Caco-2 (cell line): Measurements from ENCODE around the gene RGS10. TPM values are rescaled to one million over a fixed set of nuclear protein-coding genes. Genes with fewer than 3 reads are reported as not detected.

Experiments used
- BruUV-seq: library from RNA; stranded (reverse); fragments of 400-500 nt; replicated peaks from 2 replicates; lab custom pipeline; 2021; lab: Mats Ljungman, UMichigan
- CTCF ChIA-PET: fragments of 300-600 bp; sonication (Branson Sonifier 250); formaldehyde crosslinking; loops from one replicate; lab custom pipeline; 2022; ENCODE audit warnings: antibody characterized with exemption; lab: Charles Lee
- POLR2A ChIA-PET: fragments of 300-600 bp; sonication (Branson Sonifier 250); formaldehyde crosslinking; loops from one replicate; lab custom pipeline; 2022; ENCODE audit warnings: antibody characterized with exemption; lab: Charles Lee
- DNase-seq, 2 experiments: peaks; one replicate each; pipeline versions ENCODE4 v3.0.0 to v3.0.0-alpha.2; 2020 to 2022
- H3K27me3 ChIP-seq: replicated peaks from 2 replicates; pipeline ENCODE4 v1.6.0; 2011; ENCODE audit warnings: low read length; ENCODE audit not compliant: control insufficient read depth, insufficient read depth
- H3K36me3 ChIP-seq: 2 replicates; pipeline ENCODE4 v1.5.1; 2011; ENCODE audit warnings: low read length; ENCODE audit not compliant: control insufficient read depth, insufficient read depth
- H3K4me1 ChIP-seq: fragments of 250-450 bp; sonication (Bioruptor Pico); 2 replicates; pipeline ENCODE4 v1.5.1; 2020; ENCODE audit warnings: mild to moderate bottlenecking
- H3K4me3 ChIP-seq: 2 replicates; pipeline ENCODE4 v1.5.1; 2011; ENCODE audit warnings: low read depth, mild to moderate bottlenecking, control low read depth, low read length
- H3K9me3 ChIP-seq: fragments of 250-450 bp; sonication (Bioruptor Pico); 2 replicates; pipeline ENCODE4 v1.5.1; 2020; ENCODE audit warnings: mild to moderate bottlenecking, moderate library complexity
- H3K27ac Mint-ChIP-seq: one replicate; pipeline ENCODE4 v1.8.0; 2022; ENCODE audit warnings: mixed read lengths; ENCODE audit not compliant: unreplicated experiment
- H3K27me3 Mint-ChIP-seq: one replicate; pipeline ENCODE4 v1.8.0; 2022; ENCODE audit warnings: mixed read lengths; ENCODE audit not compliant: insufficient read depth, unreplicated experiment
- H3K36me3 Mint-ChIP-seq: one replicate; pipeline ENCODE4 v1.8.0; 2022; ENCODE audit warnings: mild to moderate bottlenecking, mixed read lengths; ENCODE audit not compliant: insufficient read depth, unreplicated experiment
- H3K4me1 Mint-ChIP-seq: one replicate; pipeline ENCODE4 v1.8.0; 2022; ENCODE audit warnings: low read depth, mixed read lengths; ENCODE audit not compliant: unreplicated experiment
- H3K4me3 Mint-ChIP-seq: one replicate; pipeline ENCODE4 v1.8.0; 2022; ENCODE audit warnings: mild to moderate bottlenecking, moderate library complexity, mixed read lengths; ENCODE audit not compliant: unreplicated experiment
- H3K9me3 Mint-ChIP-seq: one replicate; pipeline ENCODE4 v1.8.0; 2022; ENCODE audit warnings: mixed read lengths; ENCODE audit not compliant: unreplicated experiment
- intact Hi-C: fragments of 100-400 bp; cut with micrococcal nuclease; formaldehyde crosslinking; loops from one replicate; pipeline ENCODE4 v1.10.0; 2022; ENCODE audit not compliant: unreplicated experiment
- total RNA-seq: library from RNA; stranded (reverse); gene quantifications from 2 replicates; pipeline ENCODE4 v1.2.3, GENCODE V29; 2022
- TF ChIP-seq, protein P1 (sequence below), 2 experiments: fragments of 200-600 bp in 1 of 2; IDR thresholded peaks; 1 replicate in 1 of 2; 2 replicates in 1 of 2; pipeline versions ENCODE4 v1.5.1 to v1.8.0; 2011 to 2022; ENCODE audit warnings: antibody characterized with exemption in 1 of 2, control low read depth in 1 of 2, inconsistent platforms in 1 of 2, low read depth in 1 of 2, low read length in 1 of 2, mild to moderate bottlenecking in 1 of 2, moderate library complexity in 1 of 2; ENCODE audit not compliant: insufficient read depth in 1 of 2, severe bottlenecking in 1 of 2, unreplicated experiment in 1 of 2

RGS10 gene
- total RNA-seq, 1 experiment from 2014 or later, result 23.2 TPM

DNA sequence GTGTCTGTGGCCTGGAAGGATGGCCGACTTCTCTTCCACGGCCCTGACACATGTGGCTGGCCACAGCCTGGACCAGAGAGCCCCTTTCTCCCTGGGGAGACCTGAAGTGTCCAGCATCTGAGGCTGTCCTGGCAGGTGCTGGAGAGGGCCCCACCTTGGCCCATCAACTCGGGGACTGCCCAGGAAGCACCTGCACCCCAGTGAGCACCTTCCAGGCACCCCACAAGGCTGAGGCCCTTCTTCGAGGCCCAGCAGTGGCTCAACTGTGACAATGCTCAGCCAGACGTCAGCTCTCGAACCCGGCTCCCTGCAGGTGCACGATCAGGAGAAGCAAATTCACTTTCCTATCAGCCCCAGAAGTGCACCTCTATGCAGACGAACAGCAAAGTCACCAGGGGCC is 24.3 kb downstream of the RGS10 start:
- no peaks in the 10 kb centered on the region for H3K9me3 Mint-ChIP-seq
- H3K36me3 Mint-ChIP-seq, result no peaks in the 10 kb centered on the region
- H3K4me1 ChIP-seq, result no peaks in the 10 kb centered on the region
- H3K27me3 ChIP-seq, result no peaks in the 10 kb centered on the region
- H3K27ac Mint-ChIP-seq, result no peak overlapping the region
- intact Hi-C loops, result no loop called here
- POLR2A ChIA-PET, result no interaction called here
- DNase-seq, result no peak
- H3K4me1 Mint-ChIP-seq, result no peaks in the 10 kb centered on the region
- no peaks in the 10 kb centered on the region for H3K9me3 ChIP-seq
- no peaks in the 10 kb centered on the region for H3K36me3 ChIP-seq
- TF ChIP-seq, protein P1, sequence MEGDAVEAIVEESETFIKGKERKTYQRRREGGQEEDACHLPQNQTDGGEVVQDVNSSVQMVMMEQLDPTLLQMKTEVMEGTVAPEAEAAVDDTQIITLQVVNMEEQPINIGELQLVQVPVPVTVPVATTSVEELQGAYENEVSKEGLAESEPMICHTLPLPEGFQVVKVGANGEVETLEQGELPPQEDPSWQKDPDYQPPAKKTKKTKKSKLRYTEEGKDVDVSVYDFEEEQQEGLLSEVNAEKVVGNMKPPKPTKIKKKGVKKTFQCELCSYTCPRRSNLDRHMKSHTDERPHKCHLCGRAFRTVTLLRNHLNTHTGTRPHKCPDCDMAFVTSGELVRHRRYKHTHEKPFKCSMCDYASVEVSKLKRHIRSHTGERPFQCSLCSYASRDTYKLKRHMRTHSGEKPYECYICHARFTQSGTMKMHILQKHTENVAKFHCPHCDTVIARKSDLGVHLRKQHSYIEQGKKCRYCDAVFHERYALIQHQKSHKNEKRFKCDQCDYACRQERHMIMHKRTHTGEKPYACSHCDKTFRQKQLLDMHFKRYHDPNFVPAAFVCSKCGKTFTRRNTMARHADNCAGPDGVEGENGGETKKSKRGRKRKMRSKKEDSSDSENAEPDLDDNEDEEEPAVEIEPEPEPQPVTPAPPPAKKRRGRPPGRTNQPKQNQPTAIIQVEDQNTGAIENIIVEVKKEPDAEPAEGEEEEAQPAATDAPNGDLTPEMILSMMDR (IDR thresholded peaks at IDR 0.05; ENCODE audit: insufficient read depth in 1 of 2, low read depth in 1 of 2, low read length in 1 of 2, severe bottlenecking in 1 of 2, unreplicated experiment in 1 of 2), result no peak
- CTCF ChIA-PET, result no interaction called here
- H3K27me3 Mint-ChIP-seq, result no peaks in the 10 kb centered on the region
- no peak overlapping the region for H3K4me3 Mint-ChIP-seq
- no TSS peak for BruUV-seq
- no peak overlapping the region for H3K4me3 ChIP-seq

DNA sequence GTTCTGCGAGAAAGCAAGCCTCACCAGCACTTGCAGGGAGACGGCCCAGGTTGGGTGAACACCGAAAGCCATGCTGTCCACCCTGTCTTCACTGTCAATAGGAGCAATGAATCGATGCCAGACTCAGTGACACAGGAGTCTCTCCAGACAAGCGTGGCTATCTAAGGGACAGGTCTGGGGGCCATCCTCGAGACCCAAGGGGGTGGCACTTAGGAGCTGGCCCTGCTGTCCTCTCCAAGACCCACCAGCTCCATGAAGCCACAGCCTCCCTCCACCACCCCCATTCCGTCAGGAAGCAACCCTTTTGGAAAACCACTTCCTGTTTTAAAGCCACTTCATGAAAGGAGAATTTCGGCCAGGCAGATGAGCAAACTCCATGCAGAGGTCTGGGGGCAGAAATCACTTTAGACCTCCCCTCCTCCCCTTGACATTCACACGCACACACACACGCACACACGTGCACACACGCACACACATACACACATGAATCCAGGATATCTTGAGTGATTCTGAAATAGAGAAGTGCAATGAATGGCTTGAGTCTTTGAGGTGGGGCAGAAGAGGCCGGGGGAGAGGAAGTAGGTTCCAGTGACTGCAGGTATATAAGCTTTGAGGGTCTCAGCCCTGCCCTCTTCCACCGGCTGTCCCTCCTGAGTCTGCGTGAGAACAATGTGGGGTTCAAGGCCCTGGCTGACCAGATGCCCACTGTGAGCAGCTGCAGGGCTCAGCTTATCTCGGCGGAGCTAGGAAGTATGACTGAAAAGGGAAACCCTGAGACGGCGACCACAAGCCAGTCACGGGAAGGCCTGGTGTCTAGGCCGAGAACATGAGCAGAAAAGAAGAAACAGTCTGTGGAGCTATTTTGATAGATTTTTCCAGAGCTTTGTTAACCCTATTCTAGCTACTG is 25.0 kb downstream of the RGS10 start:
- Mint-ChIP-seq H3K4me3 (no peak overlapping the region), H3K4me1 (no peaks in the 10 kb centered on the region), H3K36me3 (no peaks in the 10 kb centered on the region), H3K9me3 (no peaks in the 10 kb centered on the region), H3K27ac (no peak overlapping the region), H3K27me3 (no peaks in the 10 kb centered on the region)
- ChIA-PET POLR2A (no interaction called here), CTCF (no interaction called here)
- no peak overlapping the region for H3K4me3 ChIP-seq
- DNase-seq, result no peak
- TF ChIP-seq, protein P1 (IDR thresholded peaks at IDR 0.05; ENCODE audit: insufficient read depth in 1 of 2, low read depth in 1 of 2, low read length in 1 of 2, severe bottlenecking in 1 of 2, unreplicated experiment in 1 of 2), result no peak
- no TSS peak for BruUV-seq
- no peaks in the 10 kb centered on the region for H3K27me3 ChIP-seq
- no peaks in the 10 kb centered on the region for H3K36me3 ChIP-seq
- intact Hi-C loops, result no loop called here
- H3K9me3 ChIP-seq, result no peaks in the 10 kb centered on the region
- no peaks in the 10 kb centered on the region for H3K4me1 ChIP-seq

DNA sequence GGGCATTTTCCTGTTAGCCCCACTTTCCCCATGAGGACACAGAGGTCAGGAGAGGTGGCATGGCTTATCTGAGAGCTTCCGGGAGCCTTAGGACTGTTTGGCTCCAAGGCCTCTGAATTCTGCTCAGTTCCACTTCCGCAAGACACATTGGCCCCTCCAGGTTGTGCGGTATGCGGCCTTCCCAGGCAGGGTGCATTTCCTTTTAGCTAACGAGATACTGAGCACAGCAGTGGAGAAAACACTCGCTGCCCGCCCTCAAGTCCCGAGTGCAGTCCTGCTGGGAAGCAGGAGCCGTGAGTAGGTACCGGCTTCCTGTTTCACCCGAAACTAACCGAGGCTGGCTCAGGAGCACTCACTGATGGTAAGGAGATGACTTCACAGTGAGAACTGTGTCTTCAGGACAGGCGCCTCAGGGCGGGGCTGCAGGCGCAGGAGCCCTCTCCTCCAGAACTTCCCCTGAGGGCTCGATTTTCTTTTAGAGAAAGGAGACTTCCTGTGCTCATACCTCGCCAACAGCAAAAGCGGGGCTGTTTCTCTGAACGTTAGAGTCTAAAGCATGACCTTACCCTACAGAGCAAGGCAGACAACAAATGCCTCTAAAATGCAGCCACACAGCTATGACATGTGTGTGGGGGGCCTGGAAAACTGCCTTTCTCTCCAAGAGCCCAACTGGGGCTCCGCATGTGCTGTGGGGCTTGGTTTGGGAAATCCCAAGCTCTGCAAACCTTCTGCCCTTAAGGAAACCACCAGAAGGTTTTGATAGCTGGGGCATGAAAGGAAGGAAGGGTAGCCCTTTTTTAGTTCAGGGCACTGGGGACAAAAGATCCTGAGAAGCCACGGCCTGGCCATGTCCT is 25.9 kb downstream of the RGS10 start:
- no peaks in the 10 kb centered on the region for H3K27me3 Mint-ChIP-seq
- Histone ChIP-seq H3K27me3 (no peaks in the 10 kb centered on the region), H3K4me1 (no peaks in the 10 kb centered on the region), H3K9me3 (no peaks in the 10 kb centered on the region), H3K4me3 (no peak overlapping the region), H3K36me3 (no peaks in the 10 kb centered on the region)
- ChIA-PET CTCF (no interaction called here), POLR2A (no interaction called here)
- peaks cover 5% of the 10 kb centered on the region for H3K36me3 Mint-ChIP-seq
- no peaks in the 10 kb centered on the region for H3K9me3 Mint-ChIP-seq
- H3K4me3 Mint-ChIP-seq, result no peak overlapping the region
- BruUV-seq, result no TSS peak
- no peaks in the 10 kb centered on the region for H3K4me1 Mint-ChIP-seq
- no peak overlapping the region for H3K27ac Mint-ChIP-seq
- intact Hi-C loops, result no loop called here
- TF ChIP-seq, protein P1 (IDR thresholded peaks at IDR 0.05; ENCODE audit: insufficient read depth in 1 of 2, low read depth in 1 of 2, low read length in 1 of 2, severe bottlenecking in 1 of 2, unreplicated experiment in 1 of 2), result no peak
- no peak for DNase-seq
